Right renal cortex interstitium (tissue), 3 donors: ENCODE measurements around the gene DIPK1A. TPM values are rescaled to one million over a fixed set of nuclear protein-coding genes. Genes with fewer than 3 reads are reported as not detected.
"Not testable (repeated sequence)": the region's sequence is repeated elsewhere in the genome, so short reads cannot be mapped to it uniquely, and the experiment has no call there.

ENCODE experiments used
- DNase-seq, 3 donors: peaks; one replicate each; pipeline ENCODE4 v3.0.0-alpha.2; 2013; ENCODE audit warnings: low read depth in 3 of 3, low spot score in 2 of 3
- polyA plus RNA-seq, 3 donors: library from polyadenylated mRNA; unstranded; fragments of 120-200 nt; gene quantifications; one replicate each; pipeline ENCODE4 v1.2.1, GENCODE V29; 2013; ENCODE audit not compliant: insufficient read length in 3 of 3

DIPK1A gene
- polyA plus RNA-seq, 3 donors = 9.1 to 9.6 (median 9.4) TPM

DNA sequence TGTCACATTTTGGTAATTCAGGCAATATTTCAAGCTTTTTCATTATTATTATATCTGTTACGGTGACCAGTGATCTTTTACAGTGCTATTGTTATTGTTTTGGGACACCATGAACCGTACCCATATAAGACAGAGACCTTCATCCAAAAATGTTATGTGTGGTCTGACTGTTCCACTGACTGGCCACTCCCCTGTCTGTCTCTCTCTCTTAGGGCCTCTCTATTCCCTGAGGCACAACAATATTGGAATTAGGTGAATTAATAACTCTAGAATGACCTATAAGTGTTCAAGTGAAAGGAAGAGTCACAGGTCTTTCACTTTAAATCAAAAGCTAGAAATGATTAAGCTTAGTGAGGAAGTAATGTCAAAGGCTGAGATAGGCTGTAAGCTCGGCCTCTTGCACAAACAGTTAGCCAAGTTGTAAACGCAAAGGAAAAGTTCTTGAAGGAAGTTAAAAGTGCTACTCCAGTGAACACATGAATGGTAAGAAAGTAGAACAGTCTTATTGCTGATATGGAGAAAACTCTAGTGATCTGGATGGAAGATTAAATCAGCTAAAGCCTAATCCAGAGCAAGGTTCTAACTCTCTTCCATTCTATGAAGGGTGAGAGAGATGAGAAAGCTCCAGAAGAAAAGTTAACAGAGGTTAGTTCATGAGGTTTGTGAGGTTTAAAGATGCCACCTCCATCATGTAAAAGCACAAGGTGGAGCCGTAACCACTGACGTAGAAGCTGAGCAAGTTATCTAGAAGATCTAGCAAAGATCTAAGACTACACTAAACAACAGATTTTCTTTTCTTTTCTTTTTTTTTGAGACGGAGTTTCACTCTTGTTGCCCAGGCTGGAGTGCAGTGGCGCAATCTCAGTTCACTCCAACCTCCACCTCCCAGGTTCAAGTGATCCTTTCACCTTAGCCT is 19.7 kb upstream of the DIPK1A start:
- DNase-seq = no peak

DNA sequence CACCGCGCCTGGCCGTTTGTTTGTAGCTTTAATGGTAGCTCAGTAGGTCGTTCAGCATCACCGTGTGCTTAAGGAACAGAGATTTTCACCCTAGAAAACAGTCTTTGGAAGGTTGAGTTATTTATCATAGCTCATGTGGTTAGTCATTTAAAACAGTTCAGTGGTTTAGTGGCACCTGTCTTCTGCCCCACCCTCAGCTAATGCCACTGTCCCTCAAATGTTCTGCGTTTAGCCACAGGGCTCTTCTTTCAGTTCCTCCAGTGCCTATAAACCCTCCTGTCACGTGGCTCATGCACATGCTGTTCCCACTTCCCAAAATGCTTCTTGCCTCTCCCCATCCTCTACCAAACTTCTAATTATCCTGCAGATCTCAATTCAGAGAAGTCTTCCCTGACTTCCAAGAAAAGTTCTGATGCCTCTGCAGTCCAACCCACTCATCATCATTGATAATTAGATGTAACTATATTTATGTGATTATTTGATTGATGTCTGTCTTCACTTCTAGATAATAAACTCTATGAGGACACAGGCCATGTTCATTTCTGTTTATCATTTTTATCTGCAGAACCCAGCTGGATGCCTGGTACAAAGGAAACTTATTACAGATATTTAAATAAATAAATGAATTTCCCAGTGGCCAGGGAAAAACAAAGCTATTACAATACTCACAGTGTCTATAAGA is 14.4 kb upstream of the DIPK1A start:
- no peak for DNase-seq

DNA sequence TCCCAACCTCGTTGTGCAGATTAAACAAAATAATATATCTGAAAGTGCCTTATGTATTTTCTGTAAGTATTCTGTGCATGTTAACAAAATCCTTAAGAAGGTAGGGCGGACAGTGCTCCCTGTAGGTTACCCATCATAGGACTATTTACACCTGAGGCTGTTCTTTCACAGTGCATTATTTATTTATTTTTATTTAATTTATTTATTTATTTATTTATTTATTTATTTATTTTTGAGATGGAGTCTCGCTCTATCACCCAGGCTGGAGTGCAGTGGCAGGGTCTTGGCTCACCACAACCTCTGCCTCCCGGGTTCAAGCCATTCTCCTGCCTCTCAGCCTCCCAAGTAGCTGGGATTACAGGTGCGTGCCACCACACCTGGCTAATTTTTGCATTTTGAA is 12.8 kb upstream of the DIPK1A start:
- DNase-seq = not testable (repeated sequence)

DNA sequence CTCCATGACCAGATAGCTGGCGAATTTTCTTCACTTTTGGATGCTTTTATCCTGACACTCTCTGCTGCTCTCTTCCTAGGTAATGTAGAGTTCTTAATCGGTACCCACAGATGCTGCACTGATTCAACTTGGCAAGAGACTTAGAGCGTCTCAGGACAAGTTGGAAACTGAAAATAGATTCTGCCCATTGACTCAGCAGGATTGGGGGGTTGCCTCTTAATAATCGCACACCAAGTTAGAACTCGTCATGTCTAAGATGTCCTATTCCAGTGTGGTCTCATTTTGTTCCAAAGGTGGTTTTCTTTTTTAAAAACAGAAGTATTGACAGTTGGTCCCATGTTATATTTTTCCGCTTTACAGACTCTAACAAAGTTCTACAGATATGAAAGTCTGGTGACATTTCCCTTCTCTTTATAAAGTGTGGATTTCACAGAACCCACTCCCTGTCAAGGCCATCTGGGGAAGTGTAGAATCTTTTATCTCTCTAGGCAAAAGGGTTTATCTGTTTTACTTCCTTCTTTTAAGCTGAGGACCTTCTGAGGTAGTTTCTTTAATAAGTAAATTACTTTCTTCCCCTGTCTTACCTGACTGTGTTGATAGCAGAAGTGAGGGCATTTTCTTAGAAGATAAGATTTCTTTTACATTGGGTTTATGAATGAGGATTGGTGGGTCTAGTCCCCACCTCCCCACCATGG is 12.1 kb upstream of the DIPK1A start:
- DNase-seq = no peak

DNA sequence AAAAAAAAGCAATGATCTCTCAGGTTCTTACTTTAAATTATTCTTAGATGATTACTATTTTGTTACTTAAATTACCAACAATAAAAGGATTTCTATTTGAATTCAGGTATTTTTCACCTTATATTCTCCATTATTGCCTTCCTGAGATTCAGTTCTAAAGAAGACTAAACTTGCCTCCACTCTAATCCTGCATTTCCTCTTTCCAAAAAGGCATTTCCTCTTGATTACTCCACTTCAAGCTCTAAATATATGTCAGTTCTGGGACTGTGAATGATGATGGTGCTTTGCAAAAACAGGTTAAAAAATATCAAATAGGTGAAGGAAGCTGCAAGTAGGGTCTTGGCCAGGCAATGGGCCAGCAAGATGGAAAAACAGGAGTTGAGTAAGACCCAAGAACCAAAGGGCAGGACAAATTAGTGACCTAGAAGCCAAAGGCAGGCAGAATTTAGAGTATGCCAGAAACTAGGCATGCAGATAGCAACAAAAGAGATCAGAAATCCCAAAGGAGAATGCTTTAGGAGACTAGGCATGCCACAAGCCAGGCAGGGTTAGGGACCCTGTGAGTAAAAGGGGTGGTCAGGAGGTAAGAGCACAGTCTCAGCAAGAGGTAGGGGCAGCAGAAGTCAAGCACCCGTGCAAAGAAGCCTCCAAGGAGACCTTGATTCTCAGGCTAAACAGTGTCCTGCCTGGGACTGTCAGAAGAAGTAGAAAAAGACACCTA is 11.3 kb upstream of the DIPK1A start:
- no peak for DNase-seq

DNA sequence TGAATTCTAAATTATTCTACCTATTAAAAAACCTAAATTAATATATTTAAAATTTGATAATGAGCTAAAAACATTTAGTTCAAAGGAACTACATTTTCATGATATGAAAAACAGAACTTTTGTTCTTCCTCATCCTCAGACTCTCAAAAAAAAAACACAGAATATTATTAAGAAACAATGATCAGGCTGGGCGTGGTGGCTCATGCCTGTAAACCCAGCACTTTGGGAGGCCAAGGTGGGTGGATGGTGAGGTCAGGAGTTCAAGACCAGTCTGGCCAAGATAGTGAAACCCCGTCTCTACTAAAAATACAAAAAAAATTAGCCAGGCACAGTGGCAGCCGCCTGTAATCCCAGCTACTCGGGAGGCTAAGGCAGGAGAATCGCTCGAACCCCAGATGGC is 10.7 kb upstream of the DIPK1A start:
- not testable (repeated sequence) for DNase-seq

DNA sequence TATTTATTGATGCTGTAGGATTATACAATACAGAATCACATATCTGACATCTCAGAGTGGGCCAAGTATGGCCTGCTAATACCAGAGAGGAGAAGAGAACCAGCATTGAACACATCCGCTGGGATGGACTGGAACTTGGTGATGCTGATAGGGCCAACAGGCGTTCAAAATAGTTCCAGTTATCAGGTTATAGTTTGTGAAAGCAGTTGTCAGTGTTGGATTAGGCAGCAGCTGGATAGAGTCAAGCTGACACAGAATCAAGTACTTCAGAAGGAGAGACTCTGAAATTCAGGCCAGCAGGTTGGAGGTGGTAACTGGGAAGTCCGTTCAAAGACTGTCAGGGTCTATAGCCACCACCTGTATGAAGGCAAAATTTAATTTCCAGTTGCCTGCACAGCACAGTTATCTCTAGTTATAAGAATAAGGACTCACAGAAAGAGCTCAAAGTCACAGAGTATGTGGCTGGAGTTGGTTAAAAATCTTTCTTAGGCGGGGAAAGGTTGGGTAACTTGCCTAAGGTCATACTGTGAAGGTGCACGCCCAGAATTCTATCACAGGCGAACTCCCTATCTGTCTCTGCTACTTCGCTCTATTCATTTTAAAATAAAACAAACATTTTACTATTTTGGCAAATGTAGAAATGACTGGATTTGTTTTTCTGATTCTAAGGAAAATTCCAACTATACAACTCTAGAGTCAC is 9.9 kb upstream of the DIPK1A start:
- DNase-seq = no peak

DNA sequence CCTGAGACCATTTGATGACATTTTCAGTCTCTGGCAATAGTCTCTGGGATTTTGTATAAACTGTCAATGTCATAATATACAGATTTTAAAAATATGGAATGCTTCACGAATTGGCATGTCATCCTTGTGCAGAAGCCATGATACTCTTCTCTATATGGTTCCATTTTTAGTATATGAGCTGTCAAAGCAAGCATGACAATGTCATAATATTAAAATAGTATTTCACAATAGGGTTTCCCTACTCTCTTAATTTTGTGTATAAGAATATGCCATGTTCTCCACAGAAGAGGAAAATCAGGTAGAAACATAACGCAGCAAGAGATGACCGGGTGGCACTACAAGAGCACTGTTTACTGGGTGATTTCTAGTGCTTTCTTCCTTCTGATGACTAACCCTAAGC is 8.3 kb upstream of the DIPK1A start:
- DNase-seq = no peak

DNA sequence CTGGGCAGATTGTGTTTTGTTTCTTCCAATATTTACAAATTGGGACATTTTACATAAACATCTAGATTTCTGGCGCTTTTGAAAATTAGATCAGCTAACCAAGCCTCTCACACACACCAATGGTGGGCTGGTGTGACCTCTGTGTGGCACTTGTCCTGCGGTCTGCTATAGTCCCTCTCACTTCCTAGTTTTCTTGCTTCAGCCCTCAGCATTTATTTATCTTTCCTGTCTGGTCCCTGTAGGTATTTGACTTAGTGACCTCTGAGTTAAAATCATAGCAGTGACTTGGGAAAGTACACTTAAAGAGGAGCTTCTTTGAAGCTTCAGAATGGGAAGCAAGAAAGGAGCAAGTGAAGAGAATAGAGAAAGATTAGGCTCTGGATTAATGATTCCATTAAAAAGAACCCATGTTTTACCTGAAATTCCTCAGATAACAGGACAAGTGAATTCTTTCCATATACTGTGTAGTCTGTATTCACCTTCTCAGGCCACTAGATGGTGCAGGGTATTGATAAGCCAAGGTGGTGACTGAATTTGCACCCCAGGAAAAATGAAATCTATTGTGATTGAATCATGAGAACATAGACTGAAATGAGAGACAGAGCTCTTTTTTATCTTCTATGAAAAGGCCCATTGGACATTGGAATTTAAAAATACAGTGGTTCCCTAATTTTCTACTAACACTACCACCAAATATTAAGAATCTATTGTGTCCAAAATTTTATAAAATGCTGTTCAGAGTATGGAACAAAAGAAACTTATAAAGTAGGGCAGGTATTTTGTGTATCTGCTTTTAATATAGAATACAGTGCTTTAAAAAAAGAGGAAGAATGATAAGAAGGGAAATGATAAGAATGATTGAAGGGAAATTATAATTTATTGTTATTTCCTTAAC is 7.1 kb upstream of the DIPK1A start:
- DNase-seq = no peak

DNA sequence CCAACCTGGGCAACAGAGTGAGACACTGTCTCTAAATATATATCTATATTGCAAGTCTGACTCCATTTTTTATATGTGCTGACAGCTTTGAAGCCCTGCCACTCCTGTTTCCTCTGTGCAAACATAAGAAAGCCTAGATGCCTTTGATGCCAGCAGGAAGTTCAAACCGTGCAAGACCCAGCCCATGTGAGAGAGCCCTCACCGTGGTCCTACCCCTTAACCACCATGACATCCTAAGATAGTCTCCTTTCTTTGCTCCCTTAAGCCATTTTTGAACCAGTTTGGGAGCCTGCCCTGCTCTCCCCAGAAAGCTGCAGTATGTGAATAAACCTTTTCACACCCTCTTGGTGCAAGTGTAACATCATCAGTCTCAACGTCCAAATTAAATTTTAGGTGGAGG is 3.7 kb upstream of the DIPK1A start:
- DNase-seq = no peak

DNA sequence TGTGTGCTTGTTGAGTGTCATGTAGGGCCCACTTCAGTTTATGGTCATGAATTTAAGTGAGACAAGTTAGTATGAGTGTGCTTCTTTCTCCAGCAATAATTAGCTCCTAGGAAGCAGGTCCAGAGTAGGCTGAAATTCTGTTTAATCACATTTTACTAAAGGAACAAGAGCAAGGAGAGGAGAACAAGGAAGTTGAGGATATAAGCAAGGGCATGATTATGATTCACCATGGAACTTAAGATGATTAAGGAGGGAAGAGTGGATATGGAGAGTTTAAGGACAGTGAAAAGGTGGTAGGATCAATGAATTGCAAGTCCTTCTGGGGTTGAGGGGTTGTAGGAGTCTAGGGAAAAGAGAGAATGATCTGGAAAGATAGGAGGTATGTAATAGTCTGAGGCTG is 3.1 kb upstream of the DIPK1A start:
- no peak for DNase-seq

DNA sequence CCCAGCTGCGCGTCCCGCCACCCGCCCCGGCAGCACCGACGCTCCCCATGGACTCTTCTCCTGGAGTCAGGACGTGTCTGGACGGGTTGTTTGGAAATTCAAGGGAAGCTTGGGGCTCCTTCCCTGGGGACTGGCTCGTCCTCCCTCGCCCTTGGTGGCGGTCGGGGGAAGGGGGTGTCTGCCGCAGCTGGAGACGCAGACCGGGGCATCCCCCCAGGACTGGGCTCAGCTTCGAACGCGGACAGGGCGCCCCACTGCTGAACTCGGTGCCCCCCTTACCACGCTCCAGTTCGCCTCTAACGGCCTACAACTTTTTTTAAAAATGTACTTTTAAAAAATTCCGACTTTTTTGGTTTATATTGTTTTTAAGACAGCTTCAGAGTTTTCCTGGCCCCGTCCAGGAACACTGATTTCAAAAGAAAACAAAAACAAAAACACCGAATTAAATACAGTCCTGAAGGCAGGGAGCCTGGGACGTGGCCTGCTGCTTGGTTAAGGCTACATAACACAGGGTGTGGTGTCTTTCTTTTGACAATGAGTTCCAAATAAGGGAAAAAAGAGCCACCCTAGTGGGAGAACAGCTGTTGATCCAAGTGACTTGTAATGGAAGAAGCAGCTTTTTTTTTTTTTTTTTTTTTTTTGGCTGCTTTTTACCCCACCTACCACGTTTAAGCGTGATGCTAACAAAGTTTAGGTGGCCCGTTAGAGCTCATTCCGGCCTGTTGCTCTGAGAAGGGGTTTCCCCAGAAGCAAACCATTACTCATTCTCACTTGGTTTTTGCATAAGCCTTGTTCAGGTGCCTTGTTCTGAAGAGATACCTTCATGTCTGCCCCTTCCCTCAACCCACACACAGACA is 862 bp upstream of the DIPK1A start:
- DNase-seq = peak in 2 of 3 donors; percentile 15 to 32

DNA sequence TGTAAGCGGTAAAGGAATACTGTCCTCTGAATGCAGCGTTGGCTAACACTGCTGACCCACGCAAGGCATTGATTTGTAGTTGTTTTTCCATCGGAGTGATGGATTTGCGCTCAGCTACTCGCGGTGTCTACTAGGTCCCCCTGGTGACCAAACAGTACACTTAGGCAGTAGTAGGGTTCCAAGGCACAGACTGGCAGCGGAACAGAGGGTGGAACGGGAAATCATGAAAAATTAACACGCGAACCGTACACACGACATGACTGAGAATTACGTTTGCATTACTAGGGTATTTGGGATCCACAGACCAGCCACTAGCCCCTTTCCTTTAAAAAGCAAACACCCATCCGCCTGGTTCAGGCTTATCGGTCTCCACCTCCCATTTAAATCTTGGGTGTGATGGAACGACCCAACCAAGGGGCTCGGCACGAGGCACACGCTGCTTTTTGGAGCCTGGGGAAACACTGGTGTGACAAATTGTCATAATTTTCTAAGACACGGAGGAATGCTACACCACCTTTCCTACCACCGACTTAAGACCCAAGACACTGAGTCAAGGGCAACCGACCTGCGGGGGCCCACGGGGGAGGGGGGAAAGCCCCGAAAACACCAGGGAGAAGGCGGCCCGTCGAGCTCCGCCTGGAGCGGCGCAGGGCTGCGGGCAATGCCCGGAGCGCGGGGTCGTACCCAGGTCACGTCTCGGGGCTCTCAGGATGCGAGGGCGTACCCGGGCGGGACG is 699 bp downstream of the DIPK1A start:
- DNase-seq = peak in 2 of 3 donors; percentile 55 to 59

DNA sequence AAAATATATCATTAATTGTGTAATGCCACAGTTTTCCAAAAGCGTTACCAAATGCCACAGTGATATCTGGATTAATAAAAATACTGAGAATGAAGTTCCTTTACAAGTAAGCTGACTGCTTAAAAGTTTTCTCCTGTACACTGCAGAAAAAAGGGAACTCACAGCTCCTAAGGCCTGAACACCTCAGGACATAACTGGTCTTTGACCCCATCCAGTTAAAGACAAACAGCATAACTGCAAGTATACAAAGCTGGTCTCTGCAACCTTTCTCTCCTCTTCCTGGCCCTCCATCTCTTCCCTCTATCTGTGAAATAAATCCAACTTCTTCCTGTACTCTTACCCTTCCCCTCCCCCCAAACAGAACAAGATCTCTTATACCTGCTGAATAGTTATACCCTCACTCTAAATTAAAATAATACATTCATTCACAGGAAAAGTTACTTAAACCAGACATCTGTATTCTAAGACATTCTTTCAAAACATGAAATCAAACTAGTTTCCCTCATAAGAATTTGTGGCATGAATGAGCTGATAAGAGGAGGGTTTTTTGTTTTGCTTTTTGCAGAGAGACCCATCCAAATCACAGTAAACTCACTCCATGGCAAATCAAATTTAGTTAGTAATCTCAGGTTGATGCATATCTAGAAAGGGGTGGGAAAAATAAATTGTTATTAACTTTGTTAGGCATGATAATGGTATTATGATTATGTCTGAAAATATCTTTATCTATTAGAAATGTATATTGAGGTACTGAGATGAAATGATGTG is 2.9 kb downstream of the DIPK1A start:
- no peak for DNase-seq

DNA sequence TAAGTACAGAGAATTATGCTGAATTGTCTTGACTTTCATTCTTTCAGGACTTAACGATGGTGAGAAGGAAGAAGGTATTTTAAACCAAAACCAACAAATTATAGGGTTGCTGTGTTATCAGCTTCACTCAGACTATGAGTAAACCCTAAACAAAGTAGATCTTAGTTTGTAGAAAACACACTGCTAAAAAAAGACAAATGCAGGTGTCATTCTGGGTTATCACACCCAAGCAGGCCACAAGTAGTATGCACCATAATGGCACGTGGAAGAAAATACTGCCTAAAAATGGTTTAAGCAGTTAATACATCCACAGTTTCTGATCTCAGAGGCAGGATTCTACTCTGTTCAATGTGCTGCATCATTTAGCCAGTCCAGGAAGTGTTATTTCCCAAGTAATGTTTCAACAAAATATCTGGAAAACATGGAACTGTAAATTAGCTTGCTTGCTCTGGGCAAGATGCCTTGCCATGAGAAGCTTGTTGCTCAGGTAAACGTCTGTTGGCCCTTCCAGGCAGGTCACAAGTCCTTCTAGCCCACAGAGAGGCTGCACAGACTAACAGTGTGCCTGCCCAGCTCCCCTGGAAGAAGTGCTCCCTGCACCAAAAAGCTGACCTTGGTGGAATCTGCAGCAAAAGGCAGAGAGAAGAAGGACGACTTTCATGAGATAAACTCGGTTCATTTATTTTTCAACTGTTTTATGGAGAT is 4.1 kb downstream of the DIPK1A start:
- DNase-seq = no peak
